Measurements from ENCODE around the gene APOC1. TPM values are rescaled to one million over a fixed set of nuclear protein-coding genes. Genes with fewer than 3 reads are reported as not detected.

APOC1 gene
- total RNA-seq, 1 experiment from 2014 or later: 4.7 TPM

GRCh38 chr19:44891016-44891882 is 23.2 kb upstream of the APOC1 start, which contains the start of gene TOMM40:
Gene TOMM40 (plus strand): TSS chr19:44891254. CDS start chr19:44891416, 162 bp downstream.
- Mint-ChIP-seq H3K27ac (ENCODE audit: unreplicated experiment) (peak within 1 kb of the TSS; percentile 87), H3K9me3 (ENCODE audit: low read depth, unreplicated experiment) (no peaks in the 10 kb centered on the region), H3K4me1 (ENCODE audit: low read depth, unreplicated experiment) (peaks cover 28% of the 10 kb centered on the region), H3K36me3 (ENCODE audit: insufficient read depth, unreplicated experiment) (peaks cover 95% of the 10 kb centered on the region), H3K4me3 (ENCODE audit: low read depth, unreplicated experiment) (peak within 1 kb of the TSS; percentile 71), H3K27me3 (ENCODE audit: unreplicated experiment) (no peaks in the 10 kb centered on the region)
- TF ChIP-seq, protein P1, sequence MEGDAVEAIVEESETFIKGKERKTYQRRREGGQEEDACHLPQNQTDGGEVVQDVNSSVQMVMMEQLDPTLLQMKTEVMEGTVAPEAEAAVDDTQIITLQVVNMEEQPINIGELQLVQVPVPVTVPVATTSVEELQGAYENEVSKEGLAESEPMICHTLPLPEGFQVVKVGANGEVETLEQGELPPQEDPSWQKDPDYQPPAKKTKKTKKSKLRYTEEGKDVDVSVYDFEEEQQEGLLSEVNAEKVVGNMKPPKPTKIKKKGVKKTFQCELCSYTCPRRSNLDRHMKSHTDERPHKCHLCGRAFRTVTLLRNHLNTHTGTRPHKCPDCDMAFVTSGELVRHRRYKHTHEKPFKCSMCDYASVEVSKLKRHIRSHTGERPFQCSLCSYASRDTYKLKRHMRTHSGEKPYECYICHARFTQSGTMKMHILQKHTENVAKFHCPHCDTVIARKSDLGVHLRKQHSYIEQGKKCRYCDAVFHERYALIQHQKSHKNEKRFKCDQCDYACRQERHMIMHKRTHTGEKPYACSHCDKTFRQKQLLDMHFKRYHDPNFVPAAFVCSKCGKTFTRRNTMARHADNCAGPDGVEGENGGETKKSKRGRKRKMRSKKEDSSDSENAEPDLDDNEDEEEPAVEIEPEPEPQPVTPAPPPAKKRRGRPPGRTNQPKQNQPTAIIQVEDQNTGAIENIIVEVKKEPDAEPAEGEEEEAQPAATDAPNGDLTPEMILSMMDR (IDR thresholded peaks at IDR 0.05; ENCODE audit: unreplicated experiment): no peak
- CTCF ChIA-PET: interaction anchor here (0.7 to 1.4 kb wide), 5 partner anchors 33 to 167 kb away, joined by 4 to 6 read pairs (median 4); no protein-coding TSS in a partner anchor
- peak; percentile 99 for DNase-seq
- intact Hi-C loops (cut with micrococcal nuclease; ENCODE audit: unreplicated experiment): no loop called here
- BruUV-seq (replicated peaks): no TSS peak

DNA sequence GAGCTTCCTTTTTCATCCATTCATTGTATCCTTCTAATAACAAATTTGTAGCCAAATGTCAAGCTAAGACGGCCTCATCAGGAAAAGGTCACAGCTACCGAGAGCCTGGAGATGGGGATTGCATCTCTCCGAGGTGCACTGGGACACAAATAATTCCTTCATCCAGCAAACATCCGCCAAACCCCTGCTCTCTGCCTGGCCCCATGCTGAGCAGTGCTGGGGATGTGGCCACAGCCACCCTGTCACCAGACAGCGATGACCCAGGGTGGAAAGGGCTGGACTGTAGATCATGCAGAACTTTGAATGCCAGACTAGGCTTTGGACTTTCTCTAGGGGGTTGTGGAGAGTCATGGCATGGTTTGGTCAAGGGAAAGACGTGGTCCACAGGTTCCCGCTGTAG is 21.5 kb upstream of the APOC1 start:
- BruUV-seq (replicated peaks): no TSS peak
- H3K4me1 Mint-ChIP-seq (ENCODE audit: low read depth, unreplicated experiment): peaks cover 28% of the 10 kb centered on the region
- TF ChIP-seq, protein P1 (IDR thresholded peaks at IDR 0.05; ENCODE audit: unreplicated experiment): no peak
- peak overlapping the region; percentile 81 for H3K27ac Mint-ChIP-seq (ENCODE audit: unreplicated experiment)
- H3K9me3 Mint-ChIP-seq (ENCODE audit: low read depth, unreplicated experiment): no peaks in the 10 kb centered on the region
- peaks cover 95% of the 10 kb centered on the region for H3K36me3 Mint-ChIP-seq (ENCODE audit: insufficient read depth, unreplicated experiment)
- H3K27me3 Mint-ChIP-seq (ENCODE audit: unreplicated experiment): no peaks in the 10 kb centered on the region
- CTCF ChIA-PET: interaction anchor here (0.6 kb wide), 1 partner anchor 467 kb away, joined by 3 read pairs; no protein-coding TSS in a partner anchor
- DNase-seq: no peak
- peak overlapping the region; percentile 71 for H3K4me3 Mint-ChIP-seq (ENCODE audit: low read depth, unreplicated experiment)
- intact Hi-C loops (cut with micrococcal nuclease; ENCODE audit: unreplicated experiment): no loop called here

GRCh38 chr19:44893332-44894051 is 20.9 kb upstream of the APOC1 start:
- CTCF ChIA-PET: interaction anchor here (0.6 kb wide), 1 partner anchor 466 kb away, joined by 3 read pairs; no protein-coding TSS in a partner anchor
- Mint-ChIP-seq H3K4me1 (ENCODE audit: low read depth, unreplicated experiment) (peaks cover 28% of the 10 kb centered on the region), H3K36me3 (ENCODE audit: insufficient read depth, unreplicated experiment) (peaks cover 95% of the 10 kb centered on the region), H3K9me3 (ENCODE audit: low read depth, unreplicated experiment) (no peaks in the 10 kb centered on the region), H3K27me3 (ENCODE audit: unreplicated experiment) (no peaks in the 10 kb centered on the region), H3K27ac (ENCODE audit: unreplicated experiment) (no peak overlapping the region), H3K4me3 (ENCODE audit: low read depth, unreplicated experiment) (peak overlapping the region; percentile 71)
- DNase-seq: no peak
- TF ChIP-seq, protein P1 (IDR thresholded peaks at IDR 0.05; ENCODE audit: unreplicated experiment): no peak
- no TSS peak for BruUV-seq (replicated peaks)
- intact Hi-C loops (cut with micrococcal nuclease; ENCODE audit: unreplicated experiment): no loop called here

DNA sequence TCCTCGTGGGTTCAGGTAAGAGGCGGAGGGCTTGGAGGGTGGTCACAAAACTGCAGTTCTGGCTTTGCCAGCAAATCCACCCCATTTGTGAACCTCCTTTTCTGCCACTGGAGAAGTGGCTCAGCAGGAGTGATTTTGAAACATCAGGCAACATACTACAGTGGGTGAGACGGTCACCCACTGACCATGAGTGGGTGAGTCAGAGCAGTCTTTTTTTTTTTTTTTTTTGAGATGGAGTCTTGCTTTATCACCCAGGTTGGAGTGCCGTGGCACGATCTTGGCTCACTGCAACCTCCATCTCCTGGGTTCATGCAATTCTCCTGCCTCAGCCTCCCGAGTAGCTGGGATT is 20.4 kb upstream of the APOC1 start:
- Mint-ChIP-seq H3K9me3 (ENCODE audit: low read depth, unreplicated experiment) (no peaks in the 10 kb centered on the region), H3K36me3 (ENCODE audit: insufficient read depth, unreplicated experiment) (peaks cover 95% of the 10 kb centered on the region), H3K4me1 (ENCODE audit: low read depth, unreplicated experiment) (peaks cover 28% of the 10 kb centered on the region), H3K4me3 (ENCODE audit: low read depth, unreplicated experiment) (no peak overlapping the region), H3K27me3 (ENCODE audit: unreplicated experiment) (no peaks in the 10 kb centered on the region), H3K27ac (ENCODE audit: unreplicated experiment) (no peak overlapping the region)
- CTCF ChIA-PET: no interaction called here
- TF ChIP-seq, protein P1 (IDR thresholded peaks at IDR 0.05; ENCODE audit: unreplicated experiment): no peak
- intact Hi-C loops (cut with micrococcal nuclease; ENCODE audit: unreplicated experiment): no loop called here
- DNase-seq: no peak
- BruUV-seq (replicated peaks): TSS peak; percentile 2
